H9 (cell line): ENCODE results near the gene GPC6. TPM values are rescaled to one million over a fixed set of nuclear protein-coding genes. Genes with fewer than 3 reads are reported as not detected.

Experiments used
- DNase-seq: peaks from one replicate; pipeline ENCODE4 v3.0.0-alpha.2; 2017
- H2AFZ ChIP-seq: one replicate; pipeline ENCODE4 v1.6.1; 2013; ENCODE audit warnings: mild to moderate bottlenecking, low read length, control low read depth, moderate library complexity
- H2AK5ac ChIP-seq: 2 replicates; pipeline ENCODE4 v1.6.1; 2013; ENCODE audit warnings: low read length, control low read depth, mixed read lengths; ENCODE audit not compliant: insufficient read length
- H2BK120ac ChIP-seq: one replicate; pipeline ENCODE4 v1.6.1; 2013; ENCODE audit warnings: low read depth, mild to moderate bottlenecking, low read length, control low read depth, inconsistent platforms; ENCODE audit not compliant: poor library complexity, severe bottlenecking
- H2BK12ac ChIP-seq: 2 replicates; pipeline ENCODE4 v1.6.1; 2013; ENCODE audit warnings: low read length, control low read depth, mixed read lengths, low read depth; ENCODE audit not compliant: insufficient read length
- H2BK15ac ChIP-seq: 2 replicates; pipeline ENCODE4 v1.6.1; 2013; ENCODE audit warnings: low read depth, low read length, control low read depth
- H2BK20ac ChIP-seq: one replicate; pipeline ENCODE4 v1.6.1; 2013; ENCODE audit warnings: low read depth, mild to moderate bottlenecking, low read length, control low read depth, inconsistent platforms; ENCODE audit not compliant: poor library complexity, severe bottlenecking
- H2BK5ac ChIP-seq: 2 replicates; pipeline ENCODE4 v1.6.1; 2013; ENCODE audit warnings: low read length, control low read depth, mixed read lengths; ENCODE audit not compliant: insufficient read length
- H3K14ac ChIP-seq: 2 replicates; pipeline ENCODE4 v1.6.1; 2013; ENCODE audit warnings: low read length, control low read depth; ENCODE audit not compliant: insufficient read depth
- H3K18ac ChIP-seq: 2 replicates; pipeline ENCODE4 v1.6.1; 2013; ENCODE audit warnings: low read depth, mild to moderate bottlenecking, mixed read lengths, low read length, control low read depth; ENCODE audit not compliant: insufficient read length
- H3K23ac ChIP-seq: 2 replicates; pipeline ENCODE4 v1.6.1; 2013; ENCODE audit warnings: low read length, control low read depth, mixed read lengths, low read depth; ENCODE audit not compliant: insufficient read length
- H3K23me2 ChIP-seq: 2 replicates; pipeline ENCODE4 v1.6.1; 2013; ENCODE audit warnings: low read depth, mild to moderate bottlenecking, mixed read lengths, low read length, control low read depth; ENCODE audit not compliant: insufficient read length, poor library complexity, severe bottlenecking
- H3K27ac ChIP-seq: 2 replicates; pipeline ENCODE4 v1.5.1; 2013; ENCODE audit warnings: low read length, control low read depth, mixed read lengths, low read depth; ENCODE audit not compliant: insufficient read length
- H3K27me3 ChIP-seq: 2 replicates; pipeline ENCODE4 v1.6.1; 2013; ENCODE audit warnings: low read length, control low read depth, inconsistent platforms; ENCODE audit not compliant: insufficient read depth
- H3K4ac ChIP-seq: 2 replicates; pipeline ENCODE4 v1.6.1; 2013; ENCODE audit warnings: low read depth, mild to moderate bottlenecking, control low read depth, inconsistent platforms, low read length, moderate library complexity
- H3K4me1 ChIP-seq: 2 replicates; pipeline ENCODE4 v1.6.1; 2013; ENCODE audit warnings: low read length, control low read depth, inconsistent platforms; ENCODE audit not compliant: insufficient read depth
- H3K4me2 ChIP-seq: 2 replicates; pipeline ENCODE4 v1.6.1; 2013; ENCODE audit warnings: low read length, control low read depth, mixed read lengths; ENCODE audit not compliant: insufficient read length, insufficient read depth
- H3K56ac ChIP-seq: 2 replicates; pipeline ENCODE4 v1.6.1; 2013; ENCODE audit warnings: low read depth, mild to moderate bottlenecking, mixed read lengths, low read length, control low read depth; ENCODE audit not compliant: insufficient read length
- H3K79me1 ChIP-seq: 2 replicates; pipeline ENCODE4 v1.6.1; 2013; ENCODE audit warnings: low read depth, mild to moderate bottlenecking, moderate library complexity, low read length, control low read depth, inconsistent platforms; ENCODE audit not compliant: insufficient read depth, poor library complexity, severe bottlenecking
- H3K79me2 ChIP-seq: 2 replicates; pipeline ENCODE4 v1.6.1; 2013; ENCODE audit warnings: low read length, control low read depth, inconsistent platforms; ENCODE audit not compliant: insufficient read depth
- H3K9ac ChIP-seq: 2 replicates; pipeline ENCODE4 v1.6.1; 2013; ENCODE audit warnings: low read length, control low read depth, mixed read lengths; ENCODE audit not compliant: insufficient read length; ENCODE audit errors: extremely low read depth
- H3K9me3 ChIP-seq: one replicate; pipeline ENCODE4 v1.6.1; 2013; ENCODE audit warnings: low read depth, low read length, inconsistent platforms; ENCODE audit not compliant: control insufficient read depth
- H3T11ph ChIP-seq: one replicate; pipeline ENCODE4 v1.6.1; 2013; ENCODE audit warnings: mild to moderate bottlenecking, low read length, control low read depth, inconsistent platforms
- H4K20me1 ChIP-seq: one replicate; pipeline ENCODE4 v1.6.1; 2013; ENCODE audit not compliant: control insufficient read depth, insufficient read length, insufficient read depth
- H4K5ac ChIP-seq: 2 replicates; pipeline ENCODE4 v1.6.1; 2013; ENCODE audit warnings: low read depth, mild to moderate bottlenecking, mixed read lengths, low read length, control low read depth; ENCODE audit not compliant: insufficient read length
- H4K8ac ChIP-seq: replicated peaks from 2 replicates; pipeline ENCODE4 v1.6.1; 2013; ENCODE audit warnings: low read length, control low read depth, mixed read lengths, low read depth; ENCODE audit not compliant: insufficient read length
- H4K91ac ChIP-seq: 2 replicates; pipeline ENCODE4 v1.6.1; 2013; ENCODE audit warnings: low read depth, mild to moderate bottlenecking, moderate library complexity, mixed read lengths, low read length, control low read depth; ENCODE audit not compliant: insufficient read length
- H3K27ac Mint-ChIP-seq, 3 experiments: 2 replicates in 2 of 3; 3 replicates in 1 of 3; pipeline ENCODE4 v1.8.0; 2020 to 2021; ENCODE audit warnings: mixed read lengths in 3 of 3, mild to moderate bottlenecking in 1 of 3, moderate library complexity in 1 of 3
- H3K27me3 Mint-ChIP-seq: 2 replicates; pipeline ENCODE4 v1.8.0; 2021; ENCODE audit warnings: low read depth, mild to moderate bottlenecking, moderate library complexity, mixed read lengths
- H3K36me3 Mint-ChIP-seq, 3 experiments: 2 replicates in 2 of 3; 3 replicates in 1 of 3; pipeline ENCODE4 v1.8.0; 2020 to 2021; ENCODE audit warnings: low read depth in 3 of 3, mixed read lengths in 3 of 3; ENCODE audit not compliant: insufficient read depth in 1 of 3
- H3K4me1 Mint-ChIP-seq, 2 experiments: 2 replicates each; pipeline ENCODE4 v1.8.0; 2020; ENCODE audit warnings: mixed read lengths in 2 of 2
- H3K4me3 Mint-ChIP-seq, 2 experiments: 2 replicates in 1 of 2; 3 replicates in 1 of 2; pipeline ENCODE4 v1.8.0; 2020 to 2021; ENCODE audit warnings: mild to moderate bottlenecking in 2 of 2, mixed read lengths in 2 of 2, moderate library complexity in 1 of 2
- H3K9me3 Mint-ChIP-seq, 2 experiments: 2 replicates in 1 of 2; 3 replicates in 1 of 2; pipeline ENCODE4 v1.8.0; 2020; ENCODE audit warnings: mild to moderate bottlenecking in 2 of 2, mixed read lengths in 2 of 2, moderate library complexity in 1 of 2
- CTCF ChIP-seq: fragments of 200-600 bp; sonication (generic); conservative IDR thresholded peaks from 3 replicates; pipeline ENCODE4 v1.8.0; 2021; ENCODE audit warnings: antibody characterized with exemption, mild to moderate bottlenecking
- WGBS: extraction: QIAGEN DNeasy Blood & Tissue Kit; methylation state at CpG from one replicate; pipeline ENCODE4 v1.1.7; 2013; ENCODE audit warnings: missing lambda C conversion rate, low lambda C conversion rate, mixed read lengths; ENCODE audit not compliant: insufficient read length; ENCODE audit errors: extremely low coverage; 5-methylcytosine and 5-hydroxymethylcytosine counted together
- total RNA-seq: library from RNA; stranded (reverse); gene quantifications from 2 replicates; pipeline ENCODE4 v1.2.1, GENCODE V29; 2021

GPC6 gene
- total RNA-seq, 1 experiment from 2014 or later: 15.6 TPM

- Mint-ChIP-seq H3K9me3 (no peaks in the 10 kb centered on the region), H3K27ac (no peak overlapping the region), H3K4me3 (no peak overlapping the region), H3K4me1 (peaks cover 17% of the 10 kb centered on the region in 2 experiments), H3K36me3 (no peaks in the 10 kb centered on the region), H3K27me3 (no peaks in the 10 kb centered on the region)
- TF ChIP-seq CTCF: no peak
- H3K27ac ChIP-seq: no peak overlapping the region
- H4K91ac ChIP-seq: no peak overlapping the region
- DNase-seq: no peak
- H3K27me3 ChIP-seq: peaks cover 2% of the 10 kb centered on the region; the same call in 1 of the 2 replicates
- H3K4me2 ChIP-seq: no peak overlapping the region
- no peak overlapping the region for H4K8ac ChIP-seq
- H3K23ac ChIP-seq: no peak overlapping the region
- H4K20me1 ChIP-seq: no peaks in the 10 kb centered on the region
- no peak overlapping the region for H2BK12ac ChIP-seq
- H2BK15ac ChIP-seq: no peak overlapping the region
- no peak overlapping the region for H2BK120ac ChIP-seq
- no peak overlapping the region for H4K5ac ChIP-seq
- no peaks in the 10 kb centered on the region for H3K9me3 ChIP-seq
- no peak overlapping the region for H2BK5ac ChIP-seq
- H2AFZ ChIP-seq: no peak overlapping the region
- H3K18ac ChIP-seq: no peak overlapping the region
- H3K14ac ChIP-seq: no peak overlapping the region
- H3K4ac ChIP-seq: no peak overlapping the region
- H3K79me1 ChIP-seq: no peaks in the 10 kb centered on the region
- no peak overlapping the region for H3K56ac ChIP-seq
- no peaks in the 10 kb centered on the region for H3K4me1 ChIP-seq
- no CpG with 5 or more reads among the region's 1 CpG for WGBS
- no peak overlapping the region for H2BK20ac ChIP-seq
- H2AK5ac ChIP-seq: no peak overlapping the region
- H3K79me2 ChIP-seq: no peaks in the 10 kb centered on the region
- no peaks in the 10 kb centered on the region for H3K23me2 ChIP-seq
- no peak overlapping the region for H3K9ac ChIP-seq
- H3T11ph ChIP-seq: no peak overlapping the region
Observed at GRCh38 chr13:93984052-93984451, 757.4 kb downstream of the GPC6 start.
